B cell (primary cell): ENCODE measurements around the gene NIPBL.

ENCODE experiments used
- CTCF ChIP-seq: fragments of 200-600 bp; IDR thresholded peaks from one replicate; pipeline ENCODE4 v1.8.0; 2022; ENCODE audit warnings: antibody characterized with exemption, mild to moderate bottlenecking
- EZH2 ChIP-seq: IDR thresholded peaks from 2 replicates; pipeline ENCODE4 v1.6.1; 2012; ENCODE audit warnings: borderline replicate concordance, low read depth, mild to moderate bottlenecking, moderate library complexity, low read length; ENCODE audit not compliant: insufficient read depth, poor library complexity, severe bottlenecking

GRCh38 chr5:36876299-36876964 lies at the start of gene NIPBL:
- TF ChIP-seq CTCF (no peak), EZH2 (no peak)
